HL-60 (cell line): Measurements from ENCODE around the gene KMT5B.

Experiments used
- CTCF ChIP-seq: IDR thresholded peaks from one replicate; pipeline ENCODE4 v1.5.1; 2011; ENCODE audit warnings: low read length, control low read depth, inconsistent platforms; ENCODE audit not compliant: insufficient read depth
- GABPA ChIP-seq: IDR thresholded peaks from 2 replicates; pipeline ENCODE4 v1.6.1; 2012; ENCODE audit warnings: low read depth
- POLR2AphosphoS5 ChIP-seq: IDR thresholded peaks from 2 replicates; pipeline ENCODE4 v1.6.1; 2012; ENCODE audit warnings: low read depth
- REST ChIP-seq: IDR thresholded peaks from 2 replicates; pipeline ENCODE4 v1.6.1; 2012; ENCODE audit warnings: low read depth; ENCODE audit not compliant: insufficient replicate concordance

GRCh38 chr11:68136866-68137265, 76.2 kb downstream of the KMT5B start:
- TF ChIP-seq POLR2AphosphoS5, result no peak
- TF ChIP-seq REST, result no peak
- no peak for TF ChIP-seq CTCF
- TF ChIP-seq GABPA, result no peak
